Gastroesophageal sphincter (tissue), 3 donors: ENCODE measurements around the gene PXT1.

Source experiments
- CTCF ChIP-seq, 4 experiments: fragments of 200-600 bp in 2 of 4; fragments of 450-650 bp in 2 of 4; sonication (generic) in 1 of 4; IDR thresholded peaks; one replicate each; pipeline ENCODE4 v1.5.1; 2017 to 2019; ENCODE audit warnings: antibody characterized with exemption in 4 of 4, mild to moderate bottlenecking in 2 of 4, moderate library complexity in 2 of 4
- POLR2A ChIP-seq, 2 donors: fragments of 450-650 bp; IDR thresholded peaks; one replicate each; pipeline ENCODE4 v1.6.1; 2017; ENCODE audit warnings: antibody characterized with exemption in 2 of 2, mild to moderate bottlenecking in 2 of 2, moderate library complexity in 1 of 2

- TF ChIP-seq CTCF (IDR thresholded peaks at IDR 0.05) (no peak), POLR2A (IDR thresholded peaks at IDR 0.05) (no peak)
Measured at GRCh38 chr6:36469148-36469661, 26.6 kb upstream of the PXT1 start.
